ENCODE measurements around the gene ANKRD28. TPM values are rescaled to one million over a fixed set of nuclear protein-coding genes. Genes with fewer than 3 reads are reported as not detected.

Gene ANKRD28
- total and polyA plus RNA-seq, 2 of the 13 experiments (the other 11 are each of a cell fraction or from before 2014, with no cell fraction given) = 21.0 to 28.9 TPM

DNA sequence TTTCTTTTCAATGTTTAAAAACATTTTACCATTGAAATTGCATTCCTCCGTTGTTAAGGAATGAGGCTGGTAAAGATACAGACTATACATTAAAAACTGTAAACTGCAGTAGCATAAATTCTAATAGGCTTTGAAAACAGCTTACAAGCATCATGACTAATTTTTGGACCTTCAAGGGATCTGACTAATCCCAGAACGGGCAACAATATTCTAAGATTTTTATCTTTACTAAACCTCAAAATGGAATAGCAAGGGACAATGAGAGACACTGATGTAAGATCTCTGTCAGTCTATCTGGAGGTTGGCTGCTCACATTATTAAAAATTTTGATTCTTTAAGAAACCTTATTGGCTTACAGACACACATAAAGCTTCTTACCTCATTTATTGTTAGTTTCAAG, 121.5 kb downstream of the ANKRD28 start:
- no TSS peak for BruUV-seq (replicated peaks)
- in situ Hi-C loops (cut with HindIII; ENCODE audit: extremely low pct_ligation_motif_present, low pct_unique_long_range_greater_than_20kb) (no loop called here), intact Hi-C loops (cut with micrococcal nuclease; ENCODE audit: unreplicated experiment) (no loop called here)
- Histone ChIP-seq H2AFZ (ENCODE audit: low read length) (no peak overlapping the region), H3K4me3 (replicated peaks in 1 of 3; ENCODE audit: insufficient read depth in 1 of 3, low read depth in 2 of 3, low read length in 3 of 3) (no peak overlapping the region), H3K4me2 (ENCODE audit: low read depth, low read length) (no peak overlapping the region), H3K9me3 (ENCODE audit: low read length) (no peaks in the 10 kb centered on the region), H3K4me1 (ENCODE audit: insufficient read depth, low read length) (no peaks in the 10 kb centered on the region), H3K36me3 (replicated peaks in 1 of 2; ENCODE audit: control insufficient read depth in 1 of 2, insufficient read depth in 2 of 2, low read length in 2 of 2) (peaks cover 2 to 61% of the 10 kb centered on the region in 2 experiments), H3K27ac (ENCODE audit: extremely low read length, insufficient read depth, low read length) (no peak overlapping the region), H3K9ac (ENCODE audit: insufficient read depth, low read depth, low read length) (no peak overlapping the region), H3K79me2 (ENCODE audit: insufficient read depth, low read length) (no peaks in the 10 kb centered on the region), H4K20me1 (ENCODE audit: insufficient read depth, low read length) (no peaks in the 10 kb centered on the region), H3K27me3 (ENCODE audit: control insufficient read depth in 1 of 2, insufficient read depth in 2 of 2, low read length in 2 of 2) (no peaks in the 10 kb centered on the region)
- DNase-seq (ENCODE audit: low spot score) = no peak
- ChIA-PET CTCF (ENCODE audit: low intra/inter-chr PET ratio, low total read pairs) (no interaction called here), POLR2A (no interaction called here)
- no peak for ATAC-seq
- WGBS (ENCODE audit: low lambda C conversion rate) = 98% methylated on average over 2 of the region's 2 CpGs
- no peak for FAIRE-seq
- TF ChIP-seq DMAP1 (CRISPR knock-in tag; IDR thresholded peaks at IDR 0.05) = no peak
- TF ChIP-seq, protein P1, sequence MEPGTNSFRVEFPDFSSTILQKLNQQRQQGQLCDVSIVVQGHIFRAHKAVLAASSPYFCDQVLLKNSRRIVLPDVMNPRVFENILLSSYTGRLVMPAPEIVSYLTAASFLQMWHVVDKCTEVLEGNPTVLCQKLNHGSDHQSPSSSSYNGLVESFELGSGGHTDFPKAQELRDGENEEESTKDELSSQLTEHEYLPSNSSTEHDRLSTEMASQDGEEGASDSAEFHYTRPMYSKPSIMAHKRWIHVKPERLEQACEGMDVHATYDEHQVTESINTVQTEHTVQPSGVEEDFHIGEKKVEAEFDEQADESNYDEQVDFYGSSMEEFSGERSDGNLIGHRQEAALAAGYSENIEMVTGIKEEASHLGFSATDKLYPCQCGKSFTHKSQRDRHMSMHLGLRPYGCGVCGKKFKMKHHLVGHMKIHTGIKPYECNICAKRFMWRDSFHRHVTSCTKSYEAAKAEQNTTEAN (CRISPR knock-in tag; conservative IDR thresholded peaks at IDR 0.05) = no peak
- TF ChIP-seq, protein P2, sequence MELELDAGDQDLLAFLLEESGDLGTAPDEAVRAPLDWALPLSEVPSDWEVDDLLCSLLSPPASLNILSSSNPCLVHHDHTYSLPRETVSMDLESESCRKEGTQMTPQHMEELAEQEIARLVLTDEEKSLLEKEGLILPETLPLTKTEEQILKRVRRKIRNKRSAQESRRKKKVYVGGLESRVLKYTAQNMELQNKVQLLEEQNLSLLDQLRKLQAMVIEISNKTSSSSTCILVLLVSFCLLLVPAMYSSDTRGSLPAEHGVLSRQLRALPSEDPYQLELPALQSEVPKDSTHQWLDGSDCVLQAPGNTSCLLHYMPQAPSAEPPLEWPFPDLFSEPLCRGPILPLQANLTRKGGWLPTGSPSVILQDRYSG (CRISPR knock-in tag; IDR thresholded peaks at IDR 0.05) = no peak
- no peak for TF ChIP-seq YY1 (IDR thresholded peaks at IDR 0.05; ENCODE audit: insufficient read depth, insufficient replicate concordance, low read depth, low read length)
- TF ChIP-seq ZNF512B (CRISPR knock-in tag; IDR thresholded peaks at IDR 0.05; ENCODE audit: borderline replicate concordance) = no peak
- no peak for TF ChIP-seq ZNF160 (CRISPR knock-in tag; IDR thresholded peaks at IDR 0.05)
- no peak for TF ChIP-seq ZFP36L2 (CRISPR knock-in tag; IDR thresholded peaks at IDR 0.05)

Data from HepG2 (cell line).